Measurements from ENCODE around the gene CNOT2.

DNA sequence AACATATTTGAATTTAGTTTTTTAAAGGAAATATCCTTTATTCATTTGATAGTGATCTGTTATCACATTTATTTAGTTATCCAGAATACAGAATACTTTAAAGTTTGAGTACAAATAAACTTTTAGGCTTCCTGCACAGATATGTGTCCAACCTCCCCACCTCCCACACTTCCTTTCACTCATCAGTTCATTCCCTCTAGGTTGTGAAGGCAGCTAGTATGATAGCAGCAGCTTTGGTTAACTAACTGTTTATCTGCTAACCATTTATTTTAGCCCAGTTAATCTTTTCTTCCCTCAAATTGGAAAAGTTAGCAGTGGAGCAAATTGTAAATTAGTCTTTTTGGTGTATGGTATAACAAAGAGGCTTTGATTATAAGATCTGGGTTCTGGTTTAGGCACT lies 35.7 kb downstream of the CNOT2 start:
- TF ChIP-seq POLR2A (IDR thresholded peaks at IDR 0.05) (no peak), EP300 (IDR thresholded peaks at IDR 0.05; ENCODE audit: low read depth) (no peak)
- TF ChIP-seq, protein P1, sequence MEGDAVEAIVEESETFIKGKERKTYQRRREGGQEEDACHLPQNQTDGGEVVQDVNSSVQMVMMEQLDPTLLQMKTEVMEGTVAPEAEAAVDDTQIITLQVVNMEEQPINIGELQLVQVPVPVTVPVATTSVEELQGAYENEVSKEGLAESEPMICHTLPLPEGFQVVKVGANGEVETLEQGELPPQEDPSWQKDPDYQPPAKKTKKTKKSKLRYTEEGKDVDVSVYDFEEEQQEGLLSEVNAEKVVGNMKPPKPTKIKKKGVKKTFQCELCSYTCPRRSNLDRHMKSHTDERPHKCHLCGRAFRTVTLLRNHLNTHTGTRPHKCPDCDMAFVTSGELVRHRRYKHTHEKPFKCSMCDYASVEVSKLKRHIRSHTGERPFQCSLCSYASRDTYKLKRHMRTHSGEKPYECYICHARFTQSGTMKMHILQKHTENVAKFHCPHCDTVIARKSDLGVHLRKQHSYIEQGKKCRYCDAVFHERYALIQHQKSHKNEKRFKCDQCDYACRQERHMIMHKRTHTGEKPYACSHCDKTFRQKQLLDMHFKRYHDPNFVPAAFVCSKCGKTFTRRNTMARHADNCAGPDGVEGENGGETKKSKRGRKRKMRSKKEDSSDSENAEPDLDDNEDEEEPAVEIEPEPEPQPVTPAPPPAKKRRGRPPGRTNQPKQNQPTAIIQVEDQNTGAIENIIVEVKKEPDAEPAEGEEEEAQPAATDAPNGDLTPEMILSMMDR (IDR thresholded peaks at IDR 0.05): no peak
